CD4-positive, alpha-beta T cell treated with Interleukin-2 at 100 ng/mL for 4 hours (primary cell): ENCODE results near the gene SELENOH.
"Not testable (repeated sequence)": the region's sequence is repeated elsewhere in the genome, so short reads cannot be mapped to it uniquely, and the experiment has no call there.

ENCODE experiments used
- DNase-seq: peaks from one replicate; pipeline ENCODE4 v3.0.0-alpha.2; 2020; ENCODE audit warnings: low spot score

SELENOH gene

GRCh38 chr11:57741132-57742086 is at the start of gene SELENOH:
TSS of gene SELENOH (plus strand) at chr11:57741491. CDS start at chr11:57741596, 105 bp downstream.
- DNase-seq: peak; percentile 93

DNA sequence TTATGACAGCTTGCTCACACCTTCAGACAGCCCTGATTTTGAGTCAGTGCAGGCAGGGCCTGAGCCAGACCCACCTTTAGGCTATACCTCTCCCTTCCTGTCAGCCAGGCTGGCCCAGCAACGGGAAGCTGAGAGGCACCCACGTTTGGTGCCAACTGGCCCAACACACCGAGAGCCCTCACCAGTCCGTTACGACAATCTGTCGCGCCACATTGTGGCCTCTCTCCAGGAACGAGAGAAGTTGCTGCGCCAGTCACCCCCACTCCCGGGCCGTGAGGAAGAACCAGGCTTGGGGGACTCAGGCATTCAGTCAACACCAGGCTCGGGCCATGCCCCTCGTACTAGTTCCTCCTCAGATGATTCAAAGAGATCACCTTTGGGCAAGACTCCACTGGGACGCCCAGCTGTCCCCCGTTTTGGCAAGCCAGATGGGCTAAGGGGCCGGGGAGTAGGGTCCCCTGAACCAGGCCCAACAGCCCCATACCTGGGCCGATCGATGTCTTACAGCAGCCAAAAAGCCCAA is 42.4 kb upstream of the SELENOH start:
- no peak for DNase-seq

GRCh38 chr11:57699813-57700212 is 41.5 kb upstream of the SELENOH start:
- no peak for DNase-seq

DNA sequence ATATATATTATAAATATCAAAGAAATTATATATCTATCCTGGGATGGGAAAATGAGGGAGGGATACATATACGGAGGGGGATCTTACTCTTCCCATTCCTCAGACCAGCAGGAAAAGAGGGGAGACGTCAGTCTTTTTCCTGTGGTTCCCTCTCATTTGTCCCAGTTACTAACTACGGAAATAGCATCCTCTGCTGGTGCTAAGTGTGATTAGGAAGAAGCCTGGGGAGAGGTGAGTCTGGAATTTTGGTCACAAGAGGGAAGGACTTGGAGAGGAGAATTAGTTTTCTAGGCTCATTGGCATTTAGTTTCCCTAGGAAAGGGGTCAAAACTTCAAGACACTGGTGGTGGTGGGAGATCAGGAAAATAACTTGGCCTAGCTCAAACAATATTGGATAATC is 40.9 kb upstream of the SELENOH start:
- DNase-seq: no peak

GRCh38 chr11:57703341-57703740 is 38.0 kb upstream of the SELENOH start:
- DNase-seq: no peak

DNA sequence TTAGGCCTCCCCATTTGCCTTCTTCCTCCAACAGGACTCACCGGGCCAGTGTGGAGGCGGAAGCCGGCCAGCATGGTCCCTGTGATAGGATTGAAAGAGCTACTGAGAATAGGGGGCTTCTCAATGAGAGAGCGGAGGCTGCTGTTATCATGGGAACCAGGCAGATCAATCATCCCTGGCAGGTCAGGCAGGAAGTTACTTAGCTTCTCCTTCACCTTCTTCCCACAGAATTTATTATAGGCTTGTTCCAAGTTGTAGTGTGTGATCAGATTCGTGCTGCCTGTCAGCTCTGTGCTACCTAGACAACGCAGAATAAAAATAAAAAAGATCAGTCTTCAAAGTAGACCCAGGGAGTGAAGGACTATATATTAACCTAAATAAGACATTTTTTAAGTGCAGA is 36.4 kb upstream of the SELENOH start:
- no peak for DNase-seq

DNA sequence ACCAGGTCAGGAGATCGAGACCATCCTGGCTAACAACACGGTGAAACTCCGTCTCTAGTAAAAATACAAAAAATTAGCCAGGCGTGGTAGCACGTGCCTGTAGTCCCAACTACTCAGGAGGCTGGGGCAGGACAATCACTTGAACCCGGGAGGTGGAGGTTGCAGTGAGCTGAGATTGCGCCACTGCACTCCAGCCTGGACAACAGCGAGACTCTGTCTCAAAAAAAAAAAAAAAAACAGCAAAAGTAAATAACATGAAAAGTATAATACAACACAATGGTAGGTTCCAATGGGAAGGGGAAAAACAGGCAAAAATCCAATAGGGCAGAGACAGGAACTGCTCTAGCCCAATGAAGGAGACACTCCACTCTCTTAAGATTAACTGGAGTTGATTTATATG is 35.9 kb upstream of the SELENOH start:
- DNase-seq: not testable (repeated sequence)

- no peak for DNase-seq
Observed at GRCh38 chr11:57709802-57710367, 31.4 kb upstream of the SELENOH start.

DNA sequence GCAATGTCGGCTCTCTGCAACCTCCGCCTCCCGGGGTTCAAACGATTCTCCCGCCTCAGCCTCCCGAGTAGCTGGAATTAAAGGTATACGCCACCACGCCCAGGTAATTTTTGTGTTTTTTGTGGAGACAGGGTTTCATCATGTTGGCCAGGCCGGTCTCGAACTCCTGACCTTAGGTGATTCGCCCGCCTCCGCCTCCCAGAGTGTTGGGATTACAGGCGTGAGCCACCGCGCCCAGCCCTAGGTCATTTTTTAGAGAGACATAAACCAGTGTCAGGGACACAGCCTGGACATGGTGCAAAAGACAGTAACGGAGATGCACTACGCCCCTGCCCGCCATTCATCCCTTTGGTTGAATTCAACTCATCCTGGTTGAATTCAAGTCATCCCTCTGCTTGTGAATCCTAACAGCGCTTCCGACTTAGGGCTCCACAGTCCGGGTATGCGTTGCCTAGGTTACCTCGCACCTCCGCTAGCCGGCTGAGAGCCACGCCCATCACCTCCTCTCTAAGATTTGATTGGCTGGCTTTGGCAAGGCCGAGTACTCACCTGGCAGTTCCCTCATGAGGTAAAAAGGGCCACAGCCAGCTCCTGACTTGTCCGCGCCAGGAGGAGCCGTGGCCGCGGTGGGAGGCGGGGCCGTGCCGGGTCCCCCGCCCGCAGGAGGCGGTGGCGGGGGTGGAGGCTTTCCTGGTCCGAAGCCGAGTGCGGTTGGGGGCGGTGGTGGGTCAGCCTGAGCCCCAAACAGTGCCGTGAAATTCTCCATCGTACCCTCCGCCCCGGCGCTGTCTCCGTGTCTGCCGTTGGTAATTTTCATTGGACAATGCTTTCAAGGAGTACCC is 29.7 kb upstream of the SELENOH start, which contains the start of gene MED19:
Gene MED19 (minus strand): TSS at position 802 of the 842 bp plus-strand sequence. CDS start 36 bp downstream, at position 766.
- peak; percentile 89 for DNase-seq

DNA sequence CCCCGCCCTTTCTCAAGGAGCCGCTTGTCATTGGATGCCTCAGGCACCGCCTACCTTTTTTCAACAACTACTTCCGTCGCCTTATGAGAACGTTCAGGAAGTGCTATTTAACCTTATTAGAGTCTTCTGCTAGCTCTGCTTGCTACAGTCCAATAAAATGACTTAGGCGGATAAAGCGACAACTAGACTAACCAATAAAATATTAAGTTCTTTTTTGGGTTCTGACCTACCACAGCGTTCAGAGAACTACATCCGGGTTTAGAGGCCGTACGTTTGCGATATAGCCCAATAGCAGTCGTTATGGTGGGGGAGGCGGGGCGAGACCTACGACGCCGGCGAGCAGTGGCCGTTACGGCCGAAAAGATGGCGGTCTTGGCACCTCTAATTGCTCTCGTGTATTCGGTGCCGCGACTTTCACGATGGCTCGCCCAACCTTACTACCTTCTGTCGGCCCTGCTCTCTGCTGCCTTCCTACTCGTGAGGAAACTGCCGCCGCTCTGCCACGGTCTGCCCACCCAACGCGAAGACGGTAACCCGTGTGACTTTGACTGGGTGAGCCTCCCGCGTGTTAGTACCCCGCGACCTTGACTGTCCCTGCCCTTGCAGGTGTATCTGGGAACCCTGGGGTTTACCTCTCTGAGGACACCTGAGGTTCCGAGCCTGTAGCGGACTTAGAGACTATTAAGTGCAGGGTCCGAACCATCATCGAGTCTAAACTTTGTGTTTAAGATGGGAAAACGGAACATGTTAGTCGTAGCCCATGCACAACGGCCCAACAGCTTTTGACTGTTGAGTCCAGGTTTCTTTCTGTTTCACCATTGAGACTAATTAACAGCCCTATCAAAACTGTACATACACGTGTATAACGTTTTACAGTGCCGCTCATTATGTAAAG is 28.8 kb upstream of the SELENOH start, which contains the start of gene TMX2:
Gene TMX2 (plus strand): TSS at position 338 of the 895 bp plus-strand sequence. CDS start 26 bp downstream, at position 364.
- DNase-seq: peak; percentile 97

DNA sequence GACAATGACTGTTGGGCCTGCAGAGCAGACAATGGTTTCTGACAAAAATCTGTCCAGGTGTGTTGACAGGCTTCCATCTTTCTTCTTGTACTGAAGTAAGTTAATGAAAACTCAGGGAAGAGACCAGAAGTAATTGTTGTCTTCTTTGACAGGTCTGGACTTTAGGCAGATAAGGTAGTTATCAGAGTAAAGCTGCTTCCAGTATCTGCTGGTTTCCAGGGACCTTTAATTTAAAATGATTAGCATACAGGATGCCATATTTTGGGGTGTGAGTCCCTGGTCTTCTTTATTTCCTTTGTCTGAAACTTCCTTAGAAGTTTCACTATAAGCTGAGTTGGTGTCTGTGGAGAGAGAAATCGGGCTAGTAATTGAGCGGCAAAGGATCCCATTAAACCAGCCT is 27.5 kb upstream of the SELENOH start:
- no peak for DNase-seq

DNA sequence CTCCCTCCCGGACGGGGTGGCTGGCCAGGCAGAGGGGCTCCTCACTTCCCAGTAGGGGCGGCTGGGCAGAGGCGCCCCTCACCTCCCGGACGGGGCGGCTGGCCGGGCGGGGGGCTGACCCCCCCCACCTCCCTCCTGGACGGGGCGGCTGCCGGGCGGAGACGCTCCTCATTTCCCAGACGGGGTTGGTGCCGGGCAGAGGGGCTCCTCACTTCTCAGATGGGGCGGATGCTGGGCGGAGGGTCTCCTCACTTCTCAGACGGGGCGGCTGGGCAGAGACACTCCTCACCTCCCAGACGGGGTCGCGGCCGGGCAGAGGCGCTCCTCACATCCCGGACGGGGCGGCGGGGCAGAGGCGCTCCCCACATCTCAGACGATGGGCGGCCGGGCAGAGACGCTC is 24.6 kb upstream of the SELENOH start:
- not testable (repeated sequence) for DNase-seq

- no peak for DNase-seq
Observed at GRCh38 chr11:57727185-57727584, 14.1 kb upstream of the SELENOH start.

DNA sequence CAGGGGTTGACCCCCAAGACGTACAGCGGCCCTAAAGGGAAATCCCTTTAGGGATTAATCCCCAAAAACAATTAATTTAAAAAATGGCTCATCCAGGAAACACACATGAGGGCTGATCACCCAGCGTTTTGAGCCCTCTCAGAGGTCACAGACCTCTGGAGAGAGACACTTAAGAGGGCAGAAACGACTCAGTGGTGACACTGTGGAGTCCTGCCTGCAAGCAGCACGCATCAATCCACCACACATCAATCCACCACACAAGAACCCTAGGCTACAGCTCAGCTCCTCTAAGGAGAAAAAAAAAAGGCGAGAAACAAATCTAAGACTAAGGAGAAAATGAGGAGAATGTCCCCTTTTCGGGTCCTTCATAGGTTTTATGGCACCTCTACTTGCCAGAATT is 12.5 kb upstream of the SELENOH start:
- no peak for DNase-seq

DNA sequence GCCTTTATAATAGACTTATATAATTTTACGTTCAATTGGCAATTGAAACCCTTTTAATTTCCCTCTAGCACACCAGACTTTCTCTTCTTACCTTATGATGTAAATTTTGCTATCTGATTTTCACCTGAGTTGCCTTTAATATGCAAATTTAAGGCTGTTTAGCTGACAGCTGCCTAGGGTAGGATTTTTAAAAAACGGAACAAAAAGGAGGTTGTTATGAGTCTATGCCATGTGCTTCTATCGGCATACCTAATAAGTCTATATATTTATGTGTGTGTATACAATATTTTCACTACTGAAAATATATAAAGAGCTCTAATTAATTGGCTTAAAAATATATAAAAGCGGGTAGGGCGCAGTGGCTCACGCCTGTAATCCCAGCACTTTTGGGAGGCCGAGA is 11.8 kb upstream of the SELENOH start:
- no peak for DNase-seq

GRCh38 chr11:57732661-57733060 is 8.6 kb upstream of the SELENOH start:
- DNase-seq: no peak

- DNase-seq: no peak
Observed at GRCh38 chr11:57735619-57736298, 5.5 kb upstream of the SELENOH start.

DNA sequence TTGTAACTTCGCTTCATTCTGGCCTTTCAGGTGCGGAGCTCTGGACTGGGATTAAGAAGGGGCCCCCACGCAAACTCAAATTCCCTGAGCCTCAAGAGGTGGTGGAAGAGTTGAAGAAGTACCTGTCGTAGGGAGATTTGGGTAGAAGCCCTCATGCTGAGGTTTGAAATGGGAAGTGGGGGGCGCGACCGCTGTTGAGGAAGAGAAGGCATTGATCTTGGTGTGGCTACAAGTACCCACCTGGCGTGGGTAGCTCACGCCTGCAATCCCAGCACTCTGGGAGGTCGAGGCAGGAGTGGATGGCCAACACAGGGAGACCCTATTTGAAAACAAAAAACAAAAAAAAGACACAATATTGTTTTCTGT is 779 bp downstream of the SELENOH start:
- no peak for DNase-seq

DNA sequence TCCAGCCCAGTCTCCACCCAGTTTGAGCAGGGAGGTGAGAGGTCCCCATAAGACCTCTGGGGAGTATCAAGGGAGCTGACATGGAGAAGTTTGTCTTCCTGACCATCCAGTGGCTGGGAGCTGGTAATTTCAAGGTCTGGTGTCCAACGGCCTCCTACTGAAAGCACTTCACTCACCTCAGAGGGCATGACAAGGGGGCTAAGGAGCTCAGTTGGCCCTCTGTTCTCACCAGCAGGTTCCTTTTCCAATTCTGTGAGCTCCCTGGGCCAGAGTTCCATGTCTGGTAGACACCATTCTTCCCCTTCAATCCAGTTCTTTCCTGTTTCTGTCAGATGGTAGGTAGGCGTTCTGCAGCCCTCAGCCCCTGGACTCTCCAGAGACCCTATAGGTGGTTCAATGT is 3.1 kb downstream of the SELENOH start:
- no peak for DNase-seq

- DNase-seq: no peak
Observed at GRCh38 chr11:57745206-57745605, 3.9 kb downstream of the SELENOH start.
